Measurements from ENCODE around the gene STXBP2.

Gene STXBP2

GRCh38 chr19:7633698-7634097, 3.2 kb upstream of the STXBP2 start, which contains the start of gene PCP2:
Gene PCP2 (minus strand): TSS chr19:7633719. CDS start chr19:7633457, 262 bp downstream.
- TF ChIP-seq, protein P1, sequence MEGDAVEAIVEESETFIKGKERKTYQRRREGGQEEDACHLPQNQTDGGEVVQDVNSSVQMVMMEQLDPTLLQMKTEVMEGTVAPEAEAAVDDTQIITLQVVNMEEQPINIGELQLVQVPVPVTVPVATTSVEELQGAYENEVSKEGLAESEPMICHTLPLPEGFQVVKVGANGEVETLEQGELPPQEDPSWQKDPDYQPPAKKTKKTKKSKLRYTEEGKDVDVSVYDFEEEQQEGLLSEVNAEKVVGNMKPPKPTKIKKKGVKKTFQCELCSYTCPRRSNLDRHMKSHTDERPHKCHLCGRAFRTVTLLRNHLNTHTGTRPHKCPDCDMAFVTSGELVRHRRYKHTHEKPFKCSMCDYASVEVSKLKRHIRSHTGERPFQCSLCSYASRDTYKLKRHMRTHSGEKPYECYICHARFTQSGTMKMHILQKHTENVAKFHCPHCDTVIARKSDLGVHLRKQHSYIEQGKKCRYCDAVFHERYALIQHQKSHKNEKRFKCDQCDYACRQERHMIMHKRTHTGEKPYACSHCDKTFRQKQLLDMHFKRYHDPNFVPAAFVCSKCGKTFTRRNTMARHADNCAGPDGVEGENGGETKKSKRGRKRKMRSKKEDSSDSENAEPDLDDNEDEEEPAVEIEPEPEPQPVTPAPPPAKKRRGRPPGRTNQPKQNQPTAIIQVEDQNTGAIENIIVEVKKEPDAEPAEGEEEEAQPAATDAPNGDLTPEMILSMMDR (IDR thresholded peaks at IDR 0.05; ENCODE audit: low read depth, low read length): no peak
- DNase-seq (ENCODE audit: low read depth in 2 of 2): no peak
- no peak within 1 kb of the TSS for H3K4me3 ChIP-seq (replicated peaks in 1 of 2; ENCODE audit: low read depth in 2 of 2, low read length in 2 of 2)

DNA sequence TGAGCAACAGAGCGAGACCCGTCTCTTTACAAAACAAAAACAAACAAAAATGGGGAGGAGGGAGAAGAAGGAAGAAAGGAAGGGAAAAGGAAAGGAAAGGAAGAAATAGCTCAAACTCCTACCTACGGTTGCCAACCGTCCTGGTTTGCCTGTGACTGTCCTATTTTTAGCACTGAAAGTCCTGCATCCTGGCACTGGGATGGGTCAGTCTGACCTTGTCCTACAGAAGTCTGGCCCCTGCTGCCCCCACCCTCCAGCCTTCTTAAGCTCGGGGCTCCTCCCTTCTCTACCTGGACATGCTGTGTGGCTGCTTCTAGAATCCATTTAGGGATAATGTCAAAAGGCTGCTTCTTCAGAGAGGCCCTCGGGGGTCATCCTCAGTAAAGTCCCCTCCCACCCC, 1.2 kb upstream of the STXBP2 start:
- no peak for DNase-seq (ENCODE audit: low read depth in 2 of 2)
- TF ChIP-seq, protein P1 (IDR thresholded peaks at IDR 0.05; ENCODE audit: low read depth, low read length): no peak
- no peak overlapping the region for H3K4me3 ChIP-seq (replicated peaks in 1 of 2; ENCODE audit: low read depth in 2 of 2, low read length in 2 of 2)

DNA sequence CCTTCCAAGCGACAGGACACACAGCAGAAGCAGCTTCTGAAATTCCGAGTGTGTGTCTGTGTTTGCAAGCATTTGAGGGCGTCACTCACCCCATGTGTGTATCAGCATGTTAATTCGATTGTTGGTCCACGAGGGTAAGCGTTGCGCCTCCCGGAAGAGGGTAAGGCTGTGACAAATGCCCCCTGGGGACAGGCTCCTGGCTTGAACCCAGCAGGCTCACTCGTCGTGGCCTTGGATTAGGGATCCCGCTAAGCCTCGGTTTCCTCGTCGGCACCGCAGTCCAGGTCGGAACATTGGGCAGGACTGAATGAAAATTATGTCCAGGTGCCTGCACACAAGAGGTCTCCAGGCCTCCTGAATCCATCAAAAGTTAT, 606 bp upstream of the STXBP2 start:
- TF ChIP-seq, protein P1 (IDR thresholded peaks at IDR 0.05; ENCODE audit: low read depth, low read length): no peak
- no peak for DNase-seq (ENCODE audit: low read depth in 2 of 2)
- H3K4me3 ChIP-seq (replicated peaks in 1 of 2; ENCODE audit: low read depth in 2 of 2, low read length in 2 of 2): peak overlapping the region in 1 of 2 donors; percentile 54

GRCh38 chr19:7637374-7638256, 705 bp downstream of the STXBP2 start:
- peak; percentile 29 to 33 for DNase-seq (ENCODE audit: low read depth in 2 of 2)
- TF ChIP-seq, protein P1 (IDR thresholded peaks at IDR 0.05; ENCODE audit: low read depth, low read length): no peak
- peak overlapping the region; percentile 54 to 57 for H3K4me3 ChIP-seq (replicated peaks in 1 of 2; ENCODE audit: low read depth in 2 of 2, low read length in 2 of 2)

DNA sequence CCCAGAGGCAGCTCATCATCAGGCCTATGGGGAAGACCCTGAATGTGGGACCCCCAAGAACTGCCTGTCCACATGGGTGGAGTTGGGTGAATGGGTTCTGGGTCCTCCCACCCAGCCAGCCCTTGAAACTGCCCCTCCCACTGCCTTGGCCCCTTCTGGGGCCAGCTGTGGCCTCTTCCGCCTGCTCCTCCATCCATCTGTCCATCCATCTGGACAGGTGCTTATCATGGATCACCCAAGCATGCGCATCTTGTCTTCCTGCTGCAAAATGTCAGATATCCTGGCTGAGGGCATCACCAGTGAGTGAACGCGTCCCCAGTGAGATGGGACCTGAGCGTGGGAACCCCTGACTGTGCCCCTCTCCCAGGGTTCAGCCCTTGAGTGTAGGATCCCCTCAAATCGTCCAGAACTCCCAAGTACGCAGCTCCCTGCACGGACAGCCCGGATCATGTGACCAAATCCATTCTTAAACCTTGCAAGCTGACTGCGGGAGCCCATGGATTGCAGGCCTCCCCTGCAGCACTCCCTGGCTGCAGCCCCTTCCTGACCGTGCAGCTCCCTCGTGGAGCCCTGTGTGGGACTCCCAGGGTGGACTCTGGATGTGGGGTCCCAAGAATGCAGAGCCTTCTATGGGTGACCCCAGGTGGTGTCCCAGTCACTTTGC, 2.0 kb downstream of the STXBP2 start:
- DNase-seq (ENCODE audit: low read depth in 2 of 2): no peak
- no peak overlapping the region for H3K4me3 ChIP-seq (replicated peaks in 1 of 2; ENCODE audit: low read depth in 2 of 2, low read length in 2 of 2)
- TF ChIP-seq, protein P1 (IDR thresholded peaks at IDR 0.05; ENCODE audit: low read depth, low read length): no peak

GRCh38 chr19:7639863-7640348, 3.0 kb downstream of the STXBP2 start:
- DNase-seq (ENCODE audit: low read depth in 2 of 2): no peak
- H3K4me3 ChIP-seq (replicated peaks in 1 of 2; ENCODE audit: low read depth in 2 of 2, low read length in 2 of 2): no peak overlapping the region

More at GRCh38 chr19:7639863-7640348, 3.0 kb downstream of the STXBP2 start:
- TF ChIP-seq, protein P1 (IDR thresholded peaks at IDR 0.05; ENCODE audit: low read depth, low read length): no peak
